ENCODE results near the gene CDCA5. TPM values are rescaled to one million over a fixed set of nuclear protein-coding genes. Genes with fewer than 3 reads are reported as not detected.
"Not testable (repeated sequence)": the region's sequence is repeated elsewhere in the genome, so short reads cannot be mapped to it uniquely, and the experiment has no call there.

The CDCA5 gene
- polyA plus RNA-seq, 3 donors: 17.8 to 18.4 (median 18.0) TPM

GRCh38 chr11:65120831-65121230 lies 37.0 kb upstream of the CDCA5 start:
- DNase-seq (ENCODE audit: low read depth in 3 of 3, low spot score in 2 of 3): no peak

DNA sequence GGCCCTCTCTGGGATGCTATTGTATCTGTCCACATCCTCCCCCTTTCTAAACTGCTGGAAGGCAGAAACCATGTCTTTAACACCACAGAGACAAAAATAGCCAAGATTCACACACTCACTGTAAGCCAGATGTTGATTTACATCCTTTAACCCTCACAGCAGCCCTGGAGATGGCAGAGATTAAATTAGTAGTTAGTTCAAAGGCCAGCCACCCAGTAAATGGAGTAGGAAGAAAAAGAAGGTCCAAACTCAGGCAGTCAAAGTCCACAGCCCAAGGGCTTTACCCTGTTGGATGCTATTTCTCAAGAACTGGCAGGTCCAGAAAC lies 35.8 kb upstream of the CDCA5 start:
- DNase-seq (ENCODE audit: low read depth in 3 of 3, low spot score in 2 of 3): no peak

DNA sequence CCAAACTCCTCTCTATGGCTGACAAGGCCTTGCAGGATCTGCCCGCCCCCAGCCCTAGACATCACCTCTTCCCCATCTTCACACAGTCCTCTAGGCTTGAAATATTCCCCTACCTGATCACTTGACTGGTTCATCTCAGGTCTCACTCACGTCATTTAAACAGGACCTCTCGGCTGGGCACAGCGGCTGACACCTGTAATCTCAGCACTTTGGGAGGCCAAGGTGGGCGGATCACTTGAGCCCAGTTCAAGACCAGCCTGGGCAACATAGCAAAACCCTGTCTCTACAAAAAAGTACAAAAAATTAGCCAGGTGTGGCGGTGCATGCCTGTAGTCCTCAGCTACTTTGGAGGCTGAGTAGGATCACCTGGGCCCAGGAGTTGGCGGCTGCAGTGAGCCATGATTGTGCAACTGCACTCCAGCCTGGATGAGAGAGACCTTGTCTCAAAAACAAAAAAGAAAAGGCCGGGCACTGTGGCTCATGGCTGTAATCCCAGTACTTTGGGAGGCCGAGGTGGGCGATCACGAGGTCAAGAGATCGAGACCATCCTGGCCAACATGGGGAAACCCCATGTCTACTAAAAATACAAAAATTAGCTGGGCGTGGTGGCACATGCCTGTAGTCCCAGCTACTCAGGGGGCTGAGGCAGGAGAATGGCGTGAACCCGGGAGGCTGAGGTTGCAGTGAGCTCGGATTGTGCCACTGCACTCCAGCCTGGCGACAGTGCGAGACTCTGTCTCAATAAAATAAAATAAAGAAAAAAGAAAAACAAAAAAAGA lies 35.2 kb upstream of the CDCA5 start:
- not testable (repeated sequence) for DNase-seq (ENCODE audit: low read depth in 3 of 3, low spot score in 2 of 3)

DNA sequence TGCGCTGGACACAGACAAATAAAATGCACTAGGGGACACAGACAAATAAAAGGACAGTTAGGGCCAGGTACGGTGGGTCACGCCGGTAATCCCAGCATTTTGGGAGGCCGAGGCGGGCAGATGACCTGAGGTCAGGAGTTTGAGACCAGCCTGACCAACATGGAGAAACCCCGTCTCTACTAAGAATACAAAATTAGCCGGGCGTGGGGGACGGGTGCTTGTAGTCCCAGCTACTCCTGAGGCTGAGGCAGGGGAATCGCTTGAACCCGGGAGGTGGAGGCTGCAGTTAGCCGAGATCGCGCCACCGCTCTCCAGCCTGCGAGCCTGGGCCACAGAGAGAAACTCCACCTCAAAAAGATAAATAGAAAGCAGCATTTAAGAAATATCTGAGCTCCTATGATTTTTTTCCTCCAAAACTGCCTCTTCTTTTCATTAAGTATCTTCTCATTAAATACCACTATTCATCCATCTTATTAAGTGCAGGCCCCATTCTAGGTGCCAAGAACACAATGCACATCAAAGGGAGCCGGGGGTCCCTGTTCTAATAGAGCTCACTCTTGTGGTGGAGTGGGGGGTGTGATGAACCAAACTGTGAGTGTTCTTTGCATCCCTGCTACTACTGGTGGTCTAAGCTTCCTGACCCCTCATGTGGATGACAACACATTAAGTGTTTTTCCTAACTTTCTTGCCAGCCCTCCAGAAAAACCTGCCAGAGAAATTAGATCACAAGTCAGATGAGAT lies 34.4 kb upstream of the CDCA5 start:
- DNase-seq (ENCODE audit: low read depth in 3 of 3, low spot score in 2 of 3): no peak

- peak; percentile 97 to 98 (median 98) for DNase-seq (ENCODE audit: low read depth in 3 of 3, low spot score in 2 of 3)
These were observed 33.6 kb upstream of the CDCA5 start, which contains the start of gene ZNHIT2 for GRCh38 chr11:65117206-65118096. TSS of gene ZNHIT2 (minus strand) at chr11:65117701. CDS start at chr11:65117653, 48 bp downstream.

GRCh38 chr11:65116370-65117205 lies 32.7 kb upstream of the CDCA5 start:
- no peak for DNase-seq (ENCODE audit: low read depth in 3 of 3, low spot score in 2 of 3)

DNA sequence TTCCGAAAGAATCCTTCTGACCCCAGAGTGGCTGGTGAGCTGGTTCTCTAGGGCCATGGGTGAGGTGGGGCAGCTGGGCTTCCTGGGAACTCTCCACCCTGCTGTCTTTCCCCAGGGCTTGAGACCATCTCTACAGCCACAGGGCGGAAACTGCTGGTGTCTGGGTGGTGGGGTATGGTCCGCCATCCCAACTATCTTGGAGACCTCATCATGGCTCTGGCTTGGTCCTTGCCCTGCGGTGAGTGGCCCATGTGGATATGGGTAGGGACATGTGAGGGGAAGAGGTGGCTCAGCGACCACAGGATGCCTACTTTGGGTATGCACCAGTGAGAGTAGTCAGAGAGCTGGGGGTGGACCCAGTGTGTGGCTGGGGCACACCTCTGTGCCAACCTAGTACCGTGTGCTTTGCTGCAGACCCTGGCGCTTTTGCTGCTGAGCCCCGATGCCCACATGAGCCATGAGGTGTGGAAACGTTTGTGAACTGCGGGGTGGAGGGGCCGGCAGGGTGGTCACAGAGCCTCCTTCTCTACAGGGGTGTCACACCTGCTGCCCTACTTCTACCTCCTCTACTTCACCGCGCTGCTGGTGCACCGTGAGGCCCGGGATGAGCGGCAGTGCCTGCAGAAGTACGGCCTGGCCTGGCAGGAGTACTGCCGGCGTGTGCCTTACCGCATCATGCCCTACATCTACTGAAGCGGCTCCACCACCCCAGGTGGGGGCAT lies 31.7 kb upstream of the CDCA5 start:
- no peak for DNase-seq (ENCODE audit: low read depth in 3 of 3, low spot score in 2 of 3)

DNA sequence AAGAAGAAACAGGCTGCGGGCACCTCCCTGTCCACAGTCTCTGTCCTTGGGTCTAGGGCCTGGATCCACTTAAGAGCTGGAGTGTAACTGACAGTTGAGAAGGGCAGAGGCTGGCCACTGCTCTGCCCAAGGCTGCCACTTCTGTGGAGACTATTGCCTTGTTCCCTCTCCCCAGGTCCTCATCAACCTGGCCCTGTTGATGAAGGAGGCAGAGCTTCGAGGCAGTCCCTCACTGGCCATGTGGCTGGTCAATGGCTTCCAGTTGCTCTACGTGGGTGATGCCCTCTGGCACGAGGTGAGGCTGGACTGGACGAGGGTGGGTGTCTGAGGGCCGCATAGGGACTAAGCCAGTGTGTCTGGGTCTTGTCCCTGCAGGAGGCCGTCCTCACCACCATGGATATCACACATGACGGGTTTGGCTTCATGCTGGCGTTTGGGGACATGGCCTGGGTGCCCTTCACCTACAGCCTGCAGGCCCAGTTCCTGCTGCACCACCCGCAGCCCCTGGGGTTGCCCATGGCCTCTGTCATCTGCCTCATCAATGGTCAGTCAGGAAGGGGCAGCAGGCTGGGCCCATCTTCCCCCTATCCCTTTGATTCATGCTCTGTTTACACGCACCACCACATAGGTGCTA lies 30.8 kb upstream of the CDCA5 start:
- DNase-seq (ENCODE audit: low read depth in 3 of 3, low spot score in 2 of 3): no peak

- no peak for DNase-seq (ENCODE audit: low read depth in 3 of 3, low spot score in 2 of 3)
These were observed 30.0 kb upstream of the CDCA5 start for GRCh38 chr11:65113839-65114238.

DNA sequence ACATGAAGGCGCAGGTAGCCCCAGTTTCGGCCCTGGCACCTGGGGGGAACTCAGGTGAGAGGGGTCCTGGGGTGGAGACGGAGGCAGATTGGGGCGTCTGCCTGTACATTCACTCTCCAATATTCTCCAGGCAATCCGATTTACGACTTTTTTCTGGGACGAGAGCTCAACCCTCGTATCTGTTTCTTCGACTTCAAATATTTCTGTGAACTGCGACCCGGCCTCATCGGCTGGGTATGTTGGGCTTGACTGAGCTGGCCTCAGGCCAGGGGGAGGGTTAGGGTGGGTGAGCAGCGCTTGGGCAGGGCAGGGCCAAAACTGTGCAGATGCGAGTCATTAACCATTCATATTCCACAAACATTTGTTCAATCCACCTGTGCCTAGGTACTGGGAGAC lies 29.5 kb upstream of the CDCA5 start:
- no peak for DNase-seq (ENCODE audit: low read depth in 3 of 3, low spot score in 2 of 3)

DNA sequence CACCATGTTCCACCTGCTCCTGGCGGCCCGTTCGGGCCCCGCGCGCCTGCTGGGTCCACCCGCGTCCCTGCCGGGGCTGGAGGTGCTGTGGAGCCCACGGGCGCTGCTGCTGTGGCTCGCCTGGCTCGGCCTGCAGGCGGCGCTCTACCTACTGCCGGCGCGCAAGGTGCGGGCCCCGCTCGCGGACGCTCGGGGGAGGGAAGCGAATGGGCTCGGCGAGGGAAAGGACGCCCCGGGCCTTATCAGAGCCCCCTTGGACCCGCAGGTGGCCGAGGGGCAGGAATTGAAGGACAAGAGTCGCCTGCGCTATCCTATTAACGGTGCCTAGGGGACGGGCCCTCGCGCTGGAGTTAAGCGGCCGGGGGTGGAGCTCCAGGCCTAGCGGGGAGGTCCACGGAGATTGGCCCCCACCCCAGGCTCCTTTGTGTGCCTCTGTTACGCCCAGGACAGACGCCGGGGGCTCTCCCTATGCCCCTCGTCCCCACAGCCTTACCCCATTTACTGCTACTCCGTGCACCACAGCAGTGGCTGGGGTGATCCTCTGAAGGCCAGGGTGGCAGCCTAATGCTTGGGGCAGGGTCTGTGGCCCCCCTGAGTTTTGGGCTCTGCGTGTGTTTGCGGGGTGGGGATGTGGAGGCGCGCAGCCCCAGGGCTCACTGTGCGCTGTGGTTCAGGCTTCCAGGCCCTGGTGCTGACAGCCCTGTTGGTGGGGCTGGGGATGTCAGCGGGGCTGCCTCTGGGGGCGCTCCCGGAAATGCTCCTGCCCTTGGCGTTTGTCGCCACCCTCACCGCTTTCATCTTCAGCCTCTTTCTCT lies 28.9 kb upstream of the CDCA5 start:
- DNase-seq (ENCODE audit: low read depth in 3 of 3, low spot score in 2 of 3): no peak

DNA sequence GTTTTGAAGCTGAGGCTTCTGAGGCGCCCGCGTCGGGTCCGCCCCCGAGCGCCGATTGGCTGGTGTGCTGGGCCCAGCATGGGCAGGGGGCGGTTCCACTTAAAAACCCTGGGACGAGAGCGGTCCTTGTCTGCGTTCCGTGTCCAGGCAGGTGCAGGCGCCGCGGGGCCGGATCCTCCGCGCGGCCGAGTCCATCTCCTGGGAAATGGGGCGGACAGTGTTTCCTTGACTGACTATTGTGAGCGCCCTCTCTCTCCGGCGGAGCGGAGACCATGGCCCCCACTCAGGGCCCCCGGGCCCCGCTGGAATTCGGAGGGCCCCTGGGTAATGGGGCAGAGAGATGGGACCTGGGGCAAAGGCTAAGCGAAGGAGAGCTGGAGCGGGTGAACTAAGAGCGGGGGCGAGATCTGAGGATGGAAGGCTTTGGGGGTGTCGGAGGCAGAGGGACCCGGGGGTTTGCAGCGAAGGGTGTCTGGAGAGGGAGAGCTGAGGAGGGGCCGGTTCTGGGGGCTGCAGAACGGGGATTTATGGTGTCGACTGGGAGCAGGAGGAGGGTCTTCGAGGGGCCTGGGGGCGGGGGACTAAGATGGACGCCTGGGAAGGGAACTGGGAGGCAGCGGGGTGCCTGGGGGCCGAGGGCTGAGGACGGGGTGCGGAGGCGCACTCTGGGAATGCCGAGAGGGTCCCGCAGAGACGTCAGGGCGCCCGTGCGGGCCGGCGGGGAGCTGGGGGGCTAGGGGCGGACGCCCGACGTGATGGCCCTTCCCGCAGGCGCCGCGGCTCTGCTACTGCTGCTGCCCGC lies 28.1 kb upstream of the CDCA5 start, which contains the start of gene TM7SF2:
Gene TM7SF2 (plus strand): TSS at position 129 of the 802 bp plus-strand sequence. CDS start 144 bp downstream, at position 273.
- peak in 2 of 3 donors; percentile 83 to 91 for DNase-seq (ENCODE audit: low read depth in 3 of 3, low spot score in 2 of 3)

GRCh38 chr11:65111159-65111743 lies 27.4 kb upstream of the CDCA5 start:
- no peak for DNase-seq (ENCODE audit: low read depth in 3 of 3, low spot score in 2 of 3)

- peak in 1 of 3 donors; percentile 63 for DNase-seq (ENCODE audit: low read depth in 3 of 3, low spot score in 2 of 3)
These were observed 26.6 kb upstream of the CDCA5 start for GRCh38 chr11:65110354-65110861.

DNA sequence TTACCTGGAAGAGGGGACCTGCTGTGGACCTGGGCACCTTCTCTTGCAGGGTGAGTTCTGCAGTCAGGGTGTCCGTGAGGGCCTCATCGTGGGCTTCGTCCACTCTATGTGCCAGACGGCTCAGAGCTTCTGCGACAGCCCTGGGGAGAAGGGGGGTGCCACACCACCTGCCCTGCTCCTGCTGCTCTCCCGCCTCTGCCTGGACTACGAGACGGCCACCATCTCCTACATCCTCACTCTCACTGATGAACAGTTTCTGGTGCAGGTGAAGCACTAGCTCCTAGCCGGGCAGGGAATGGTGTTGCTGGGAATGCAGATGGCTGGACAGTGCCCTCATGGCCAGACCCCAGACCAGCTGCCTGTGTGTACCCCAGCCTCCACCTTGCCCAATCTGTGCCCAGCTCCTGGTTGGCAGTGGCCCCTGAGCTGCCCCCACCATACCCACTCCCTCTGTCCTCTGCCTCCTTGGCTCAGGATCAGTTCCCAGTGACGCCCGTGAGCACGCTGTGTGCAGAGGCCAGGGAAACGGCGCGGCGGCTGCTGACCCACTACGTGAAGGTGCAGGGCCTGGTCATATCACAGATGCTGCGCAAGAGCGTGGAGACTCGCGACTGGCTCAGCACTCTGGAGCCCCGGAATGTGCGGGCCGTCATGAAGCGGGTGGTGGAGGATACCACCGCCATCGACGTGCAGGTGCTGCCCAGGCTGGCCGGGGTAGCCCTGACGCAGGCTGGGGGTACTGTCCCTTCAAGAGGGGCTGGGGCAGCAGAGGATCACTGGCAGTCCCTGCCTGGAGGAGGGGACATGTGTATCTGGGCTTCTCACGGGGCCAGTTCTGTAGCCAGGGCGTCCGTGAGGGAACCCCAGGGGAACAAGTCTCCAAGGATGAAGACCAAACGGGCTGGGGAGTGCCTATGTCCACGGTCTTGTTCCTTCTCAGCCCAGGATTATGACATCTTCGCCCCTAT lies 25.7 kb upstream of the CDCA5 start:
- DNase-seq (ENCODE audit: low read depth in 3 of 3, low spot score in 2 of 3): no peak

All from right renal cortex interstitium (tissue), 3 donors.